GM23248 (cell line): ENCODE data around the gene SELL.

ENCODE experiments used
- EZH2 ChIP-seq: fragments of 200-600 bp; sonication (generic); IDR thresholded peaks from 2 replicates; pipeline ENCODE4 v1.6.1; 2018; ENCODE audit warnings: antibody characterized with exemption, mild to moderate bottlenecking; ENCODE audit not compliant: insufficient read depth, poor library complexity, severe bottlenecking
- EZH2phosphoT487 ChIP-seq: fragments of 200-600 bp; sonication (generic); IDR thresholded peaks from 2 replicates; pipeline ENCODE4 v1.6.1; 2018; ENCODE audit warnings: antibody characterized with exemption, moderate library complexity, mild to moderate bottlenecking, low read depth; ENCODE audit not compliant: insufficient read depth

DNA sequence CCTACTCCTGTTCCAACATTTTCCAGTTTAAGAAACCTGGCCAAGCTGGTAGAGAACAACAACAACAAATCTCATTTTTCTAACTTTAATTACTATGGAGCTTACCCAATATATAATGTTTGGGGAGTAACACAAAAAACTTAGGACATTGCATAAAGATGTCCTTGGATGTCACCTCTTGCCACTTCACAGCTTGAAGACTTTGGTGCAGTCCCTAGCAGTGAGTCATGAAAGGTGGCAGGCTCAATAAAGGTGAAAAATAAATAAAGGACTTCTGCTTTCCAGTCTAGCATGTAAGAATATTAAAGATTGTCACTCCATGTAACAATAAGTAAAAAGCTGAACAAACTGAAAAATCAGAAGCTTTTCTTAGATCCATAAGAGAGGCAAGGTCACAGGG, 63.9 kb downstream of the SELL start:
- TF ChIP-seq EZH2 (no peak), EZH2phosphoT487 (no peak)
